ENCODE measurements around the gene KCNN3.

- no peak for TF ChIP-seq CTCF (conservative IDR thresholded peaks at IDR 0.05)
- TF ChIP-seq ZFX (IDR thresholded peaks at IDR 0.05) = no peak
Observed at GRCh38 chr1:154719586-154720327, 150.3 kb downstream of the KCNN3 start.
